NT2/D1 (cell line): ENCODE results near the gene PLXNA2.

ENCODE experiments used
- DNase-seq: peaks from one replicate; pipeline ENCODE4 v3.0.0-alpha.2; 2011; ENCODE audit warnings: low read depth, low spot score
- H3K27me3 ChIP-seq: 2 replicates; pipeline ENCODE4 v1.6.0; 2011; ENCODE audit warnings: mild to moderate bottlenecking; ENCODE audit not compliant: insufficient read length, insufficient read depth
- H3K36me3 ChIP-seq: 2 replicates; pipeline ENCODE4 v1.6.1; 2011; ENCODE audit warnings: mild to moderate bottlenecking, low read length, mixed read lengths; ENCODE audit not compliant: insufficient read depth, insufficient read length
- H3K4me1 ChIP-seq: 2 replicates; pipeline ENCODE4 v1.5.1; 2011; ENCODE audit not compliant: insufficient read depth, insufficient read length
- H3K4me3 ChIP-seq: 2 replicates; pipeline ENCODE4 v1.5.1; 2011; ENCODE audit warnings: low read depth; ENCODE audit not compliant: insufficient read length
- H3K9ac ChIP-seq: 2 replicates; pipeline ENCODE4 v1.6.0; 2011; ENCODE audit warnings: low read depth; ENCODE audit not compliant: insufficient read length
- H3K9me3 ChIP-seq: 2 replicates; pipeline ENCODE4 v1.5.1; 2011; ENCODE audit warnings: mild to moderate bottlenecking, low read length; ENCODE audit not compliant: insufficient read depth
- SUZ12 ChIP-seq: IDR thresholded peaks from 2 replicates; pipeline ENCODE4 v1.6.1; 2011; ENCODE audit not compliant: insufficient read length, insufficient read depth; ENCODE audit errors: extremely low read depth
- YY1 ChIP-seq: IDR thresholded peaks from 2 replicates; pipeline ENCODE4 v1.6.1; 2011; ENCODE audit not compliant: insufficient read length, insufficient read depth
- ZNF274 ChIP-seq: IDR thresholded peaks from 2 replicates; pipeline ENCODE4 v1.6.1; 2011; ENCODE audit warnings: mild to moderate bottlenecking, low read depth, low read length

PLXNA2 gene

DNA sequence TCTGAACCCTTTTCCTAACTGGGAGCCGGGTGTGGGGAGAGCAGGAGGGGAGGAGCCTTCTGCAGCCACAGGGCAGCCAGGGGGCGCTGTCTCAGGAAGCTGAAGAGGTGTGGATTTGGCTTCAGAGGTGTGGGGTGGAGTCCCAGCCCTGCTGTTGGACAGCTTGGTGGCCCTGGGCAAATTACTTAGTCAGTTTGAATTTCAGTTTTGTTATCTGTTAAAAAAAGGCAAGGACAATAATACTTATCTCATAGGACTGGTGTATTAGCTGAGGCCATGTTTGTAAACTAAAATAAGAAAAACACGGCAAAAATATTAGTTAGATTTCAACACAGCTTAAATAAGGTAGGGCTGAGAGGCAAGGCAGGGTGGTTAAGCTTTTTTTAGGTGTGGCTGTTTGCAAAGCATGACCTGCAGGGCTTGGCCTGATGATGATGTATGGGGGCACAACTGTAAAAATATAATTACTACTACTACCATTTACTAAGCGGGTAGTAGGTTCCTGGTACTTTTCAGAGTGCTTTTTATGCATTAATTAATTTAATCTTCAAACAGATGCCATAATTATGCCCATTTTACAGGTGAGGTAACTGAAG is 111.8 kb downstream of the PLXNA2 start:
- Histone ChIP-seq H3K4me3 (no peak overlapping the region), H3K4me1 (peaks cover 20% of the 10 kb centered on the region), H3K27me3 (no peaks in the 10 kb centered on the region), H3K9me3 (no peaks in the 10 kb centered on the region), H3K9ac (no peak overlapping the region), H3K36me3 (no peaks in the 10 kb centered on the region)
- DNase-seq, result peak; percentile 89
- no peak for TF ChIP-seq YY1
- TF ChIP-seq ZNF274, result no peak

DNA sequence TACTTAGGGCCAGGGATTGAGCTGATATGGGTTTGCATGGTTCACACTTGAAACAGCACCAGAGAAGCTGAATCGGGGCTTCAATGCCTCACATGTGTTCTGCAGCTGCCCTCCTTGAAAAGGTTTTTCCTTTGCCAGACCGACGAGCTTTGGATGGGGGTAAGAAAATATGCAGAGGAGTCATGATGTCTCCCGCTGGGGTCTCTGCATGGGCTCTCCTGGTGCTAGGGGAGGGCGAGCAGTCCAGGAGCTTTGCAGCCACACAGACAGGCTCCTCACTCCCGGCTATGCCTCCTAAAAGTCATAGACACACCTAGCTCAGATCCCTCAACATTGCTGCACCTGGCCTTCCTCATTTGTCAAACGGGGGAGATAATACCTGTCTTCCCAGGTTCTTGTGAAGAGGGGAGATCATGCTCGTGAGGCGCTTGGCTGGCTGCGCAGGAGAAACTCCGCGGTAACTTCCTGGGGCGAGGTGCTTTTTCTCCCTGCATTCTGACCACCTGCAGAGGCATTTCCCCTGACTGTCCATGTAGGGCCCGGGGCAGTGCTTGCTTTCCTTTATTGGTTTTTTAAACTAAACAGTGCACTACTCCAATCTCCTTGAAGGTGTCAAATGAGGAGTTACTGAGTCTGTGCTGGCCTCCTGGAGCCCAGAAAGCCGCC is 112.4 kb downstream of the PLXNA2 start:
- peaks cover 21% of the 10 kb centered on the region for H3K4me1 ChIP-seq
- TF ChIP-seq YY1 (no peak), SUZ12 (no peak), ZNF274 (no peak)
- H3K27me3 ChIP-seq, result no peaks in the 10 kb centered on the region
- no peaks in the 10 kb centered on the region for H3K9me3 ChIP-seq
- H3K9ac ChIP-seq, result no peak overlapping the region
- DNase-seq, result no peak
- no peaks in the 10 kb centered on the region for H3K36me3 ChIP-seq
- H3K4me3 ChIP-seq, result no peak overlapping the region

DNA sequence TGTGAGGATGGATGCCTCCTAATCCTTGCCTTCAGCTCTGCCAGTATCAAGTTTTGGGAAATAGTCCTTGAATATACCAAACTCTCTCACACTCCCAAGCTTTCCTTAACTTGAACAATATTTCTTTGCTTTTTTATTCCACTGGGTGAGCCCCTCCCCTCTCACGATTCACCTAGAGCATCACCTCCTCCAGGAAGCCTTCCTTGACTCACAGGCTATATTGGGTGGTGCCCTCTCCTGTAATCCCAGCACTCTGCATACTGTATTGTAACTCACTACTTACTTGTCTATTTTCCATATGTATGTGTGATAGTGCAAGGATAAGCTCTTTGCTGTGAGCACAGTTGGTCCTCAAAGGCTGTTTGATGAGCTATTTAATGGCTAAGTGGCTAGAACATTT is 114.7 kb downstream of the PLXNA2 start:
- Histone ChIP-seq H3K9me3 (no peaks in the 10 kb centered on the region), H3K4me1 (peaks cover 16% of the 10 kb centered on the region), H3K4me3 (no peak overlapping the region), H3K27me3 (no peaks in the 10 kb centered on the region), H3K36me3 (no peaks in the 10 kb centered on the region), H3K9ac (no peak overlapping the region)
- TF ChIP-seq YY1 (no peak), SUZ12 (no peak), ZNF274 (no peak)
- DNase-seq, result no peak

DNA sequence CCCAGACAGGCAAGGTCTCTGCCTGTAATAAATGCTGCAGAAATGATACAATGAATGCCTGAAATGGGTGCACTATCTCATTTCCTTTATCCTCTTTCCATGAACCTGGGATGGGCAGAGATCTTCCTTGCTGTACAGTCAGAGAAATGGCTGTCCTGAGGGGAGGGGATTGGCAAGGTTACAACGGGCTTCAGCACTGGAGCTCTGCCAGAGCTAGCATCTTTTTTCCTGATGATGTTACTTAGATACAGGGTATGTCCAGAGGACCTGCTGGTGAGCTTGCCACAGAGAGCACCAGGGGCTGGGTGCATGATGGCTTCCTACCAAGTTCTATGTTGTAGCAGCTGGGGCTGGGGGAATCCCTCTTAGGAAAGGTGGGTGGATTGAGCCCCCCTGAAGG is 115.1 kb downstream of the PLXNA2 start:
- Histone ChIP-seq H3K9me3 (no peaks in the 10 kb centered on the region), H3K9ac (no peak overlapping the region), H3K27me3 (no peaks in the 10 kb centered on the region), H3K4me1 (peaks cover 16% of the 10 kb centered on the region), H3K36me3 (no peaks in the 10 kb centered on the region), H3K4me3 (no peak overlapping the region)
- DNase-seq, result no peak
- TF ChIP-seq ZNF274, result no peak
- TF ChIP-seq SUZ12, result no peak
- TF ChIP-seq YY1, result no peak

DNA sequence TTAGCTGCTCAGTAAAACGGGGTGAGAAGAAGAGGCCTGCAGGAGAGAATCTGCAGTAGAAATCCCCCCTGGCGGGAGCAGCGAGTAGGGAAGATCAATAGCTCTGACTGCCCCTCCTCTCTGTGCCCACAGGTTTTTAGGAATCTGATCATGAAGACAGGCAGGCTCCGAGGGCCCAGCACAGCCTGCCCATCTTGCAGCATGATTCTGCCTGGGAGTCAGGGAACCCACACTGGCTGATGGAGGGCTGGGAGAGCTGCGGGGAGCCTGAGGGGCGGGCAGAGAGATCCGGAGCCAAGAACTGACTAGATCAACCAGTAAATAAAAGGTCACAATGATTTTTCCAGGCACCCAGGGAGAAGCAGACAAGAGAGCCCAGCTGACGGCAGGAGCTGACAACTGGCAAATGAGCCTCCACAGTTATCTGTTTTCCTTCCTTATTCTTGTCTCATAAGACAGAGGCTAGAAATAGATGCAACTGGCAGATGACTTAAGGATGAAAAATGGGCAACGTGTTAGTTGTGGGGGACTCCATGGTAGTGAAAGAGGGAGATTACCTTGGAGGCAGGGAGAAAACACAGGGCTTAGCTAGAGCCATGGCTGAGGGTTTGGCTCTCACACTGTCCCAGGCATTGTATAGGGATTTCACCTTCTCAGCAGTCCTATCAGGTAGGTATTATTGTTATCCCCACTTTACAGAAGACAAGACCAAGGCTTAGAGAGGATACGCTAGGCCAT is 116.2 kb downstream of the PLXNA2 start:
- Histone ChIP-seq H3K27me3 (no peaks in the 10 kb centered on the region), H3K9ac (no peak overlapping the region), H3K36me3 (no peaks in the 10 kb centered on the region), H3K9me3 (no peaks in the 10 kb centered on the region), H3K4me3 (no peak overlapping the region), H3K4me1 (peaks cover 13% of the 10 kb centered on the region)
- no peak for TF ChIP-seq YY1
- no peak for TF ChIP-seq ZNF274
- TF ChIP-seq SUZ12, result no peak
- DNase-seq, result no peak

DNA sequence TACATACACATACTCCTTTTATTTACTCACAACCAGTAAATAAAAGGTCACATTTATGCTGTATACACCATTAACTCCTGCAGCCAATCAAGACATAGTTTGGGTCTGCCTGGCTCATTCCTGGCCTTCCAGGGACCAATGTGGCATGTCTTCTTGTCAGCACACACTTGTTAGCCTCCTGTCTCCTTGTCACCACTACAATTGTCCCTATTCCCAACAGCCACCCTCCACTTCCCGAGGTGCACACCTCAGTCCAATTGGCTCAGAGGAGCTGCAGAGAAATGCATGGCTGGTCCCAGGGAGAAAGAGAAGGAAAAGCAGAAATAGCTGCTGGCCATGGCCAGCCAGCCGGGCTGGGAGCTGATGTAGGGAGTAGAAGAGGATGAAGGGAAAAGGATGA is 116.9 kb downstream of the PLXNA2 start:
- Histone ChIP-seq H3K4me1 (peaks cover 9% of the 10 kb centered on the region), H3K27me3 (no peaks in the 10 kb centered on the region), H3K9ac (no peak overlapping the region), H3K4me3 (no peak overlapping the region), H3K36me3 (no peaks in the 10 kb centered on the region), H3K9me3 (no peaks in the 10 kb centered on the region)
- TF ChIP-seq SUZ12, result no peak
- TF ChIP-seq YY1, result no peak
- no peak for TF ChIP-seq ZNF274
- no peak for DNase-seq

DNA sequence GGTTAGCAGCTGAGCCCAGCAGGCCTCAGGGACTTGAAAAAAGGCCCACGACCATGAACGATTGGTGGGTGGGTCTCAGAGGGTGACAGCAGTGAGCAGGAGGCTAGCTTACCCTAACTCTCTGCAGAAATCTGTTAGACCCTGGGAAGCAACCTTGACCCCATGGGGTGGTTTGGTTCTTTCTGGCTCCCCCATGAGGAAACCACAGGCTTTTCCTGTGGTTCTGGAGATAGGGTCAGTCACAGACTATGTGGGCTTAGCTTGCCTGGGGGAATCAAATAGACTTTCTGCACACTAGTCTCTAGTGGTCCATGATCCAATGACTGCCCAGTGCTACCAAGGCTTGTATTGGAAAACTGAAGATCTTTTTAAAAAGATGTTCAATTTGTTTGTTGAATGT is 118.1 kb downstream of the PLXNA2 start:
- Histone ChIP-seq H3K4me1 (peaks cover 9% of the 10 kb centered on the region), H3K9me3 (no peaks in the 10 kb centered on the region), H3K4me3 (no peak overlapping the region), H3K36me3 (no peaks in the 10 kb centered on the region), H3K9ac (no peak overlapping the region), H3K27me3 (no peaks in the 10 kb centered on the region)
- TF ChIP-seq ZNF274 (no peak), SUZ12 (no peak), YY1 (no peak)
- no peak for DNase-seq
